Nephron (organoid): ENCODE results near the gene CDH23.

Experiments used
- H3K27ac Mint-ChIP-seq, 3 experiments: 2 replicates each; pipeline ENCODE4 v1.8.0; 2020; ENCODE audit warnings: mixed read lengths in 3 of 3, mild to moderate bottlenecking in 2 of 3, moderate library complexity in 1 of 3
- H3K27me3 Mint-ChIP-seq: 2 replicates; pipeline ENCODE4 v1.8.0; 2021; ENCODE audit warnings: low read depth, mild to moderate bottlenecking, moderate library complexity, mixed read lengths
- H3K36me3 Mint-ChIP-seq: 2 replicates; pipeline ENCODE4 v1.8.0; 2020; ENCODE audit warnings: low read depth, mixed read lengths
- H3K4me1 Mint-ChIP-seq: 2 replicates; pipeline ENCODE4 v1.8.0; 2020; ENCODE audit warnings: mixed read lengths
- H3K4me3 Mint-ChIP-seq, 3 experiments: 2 replicates each; pipeline ENCODE4 v1.8.0; 2020; ENCODE audit warnings: mild to moderate bottlenecking in 3 of 3, mixed read lengths in 3 of 3, moderate library complexity in 2 of 3
- H3K9me3 Mint-ChIP-seq: 2 replicates; pipeline ENCODE4 v1.8.0; 2020; ENCODE audit warnings: mixed read lengths
- CTCF ChIP-seq, 3 experiments: fragments of 200-600 bp; sonication (generic); IDR thresholded peaks; one replicate each; pipeline ENCODE4 v1.5.0; 2021; ENCODE audit warnings: antibody characterized with exemption in 3 of 3; ENCODE audit not compliant: unreplicated experiment in 3 of 3

Gene CDH23

GRCh38 chr10:71539442-71540118, 142.9 kb downstream of the CDH23 start:
- TF ChIP-seq CTCF (IDR thresholded peaks at IDR 0.05; ENCODE audit: unreplicated experiment in 3 of 3) = no peak
- Mint-ChIP-seq H3K27ac (no peak overlapping the region), H3K9me3 (no peaks in the 10 kb centered on the region)

GRCh38 chr10:71542478-71542877, 145.8 kb downstream of the CDH23 start:
- no peak overlapping the region for H3K4me3 Mint-ChIP-seq
- no peak for TF ChIP-seq CTCF (IDR thresholded peaks at IDR 0.05; ENCODE audit: unreplicated experiment in 3 of 3)
- peaks cover 26% of the 10 kb centered on the region for H3K4me1 Mint-ChIP-seq
- peaks cover 16% of the 10 kb centered on the region for H3K27me3 Mint-ChIP-seq
- H3K36me3 Mint-ChIP-seq = no peaks in the 10 kb centered on the region
- no peaks in the 10 kb centered on the region for H3K9me3 Mint-ChIP-seq
- H3K27ac Mint-ChIP-seq = no peak overlapping the region

More at GRCh38 chr10:71539442-71540118, 142.9 kb downstream of the CDH23 start:
- peaks cover 16% of the 10 kb centered on the region for H3K27me3 Mint-ChIP-seq
- H3K36me3 Mint-ChIP-seq = no peaks in the 10 kb centered on the region
- peaks cover 30% of the 10 kb centered on the region for H3K4me1 Mint-ChIP-seq
- H3K4me3 Mint-ChIP-seq = no peak overlapping the region

- Mint-ChIP-seq H3K36me3 (no peaks in the 10 kb centered on the region), H3K27me3 (peaks cover 16% of the 10 kb centered on the region), H3K9me3 (no peaks in the 10 kb centered on the region), H3K4me3 (no peak overlapping the region), H3K27ac (peak overlapping the region in 2 of 3 experiments; percentile 35 to 48), H3K4me1 (peaks cover 21% of the 10 kb centered on the region)
- no peak for TF ChIP-seq CTCF (IDR thresholded peaks at IDR 0.05; ENCODE audit: unreplicated experiment in 3 of 3)
Observed at GRCh38 chr10:71543608-71544170, 147.0 kb downstream of the CDH23 start.

- peak overlapping the region in 2 of 3 experiments; percentile 8 to 35 for H3K27ac Mint-ChIP-seq
- peaks cover 26% of the 10 kb centered on the region for H3K4me1 Mint-ChIP-seq
- no peaks in the 10 kb centered on the region for H3K36me3 Mint-ChIP-seq
- no peak overlapping the region for H3K4me3 Mint-ChIP-seq
- no peak for TF ChIP-seq CTCF (IDR thresholded peaks at IDR 0.05; ENCODE audit: unreplicated experiment in 3 of 3)
- peaks cover 13% of the 10 kb centered on the region for H3K27me3 Mint-ChIP-seq
- no peaks in the 10 kb centered on the region for H3K9me3 Mint-ChIP-seq
Observed at GRCh38 chr10:71545001-71545400, 148.3 kb downstream of the CDH23 start.

- Mint-ChIP-seq H3K27me3 (peaks cover 13% of the 10 kb centered on the region), H3K36me3 (no peaks in the 10 kb centered on the region), H3K4me1 (peaks cover 37% of the 10 kb centered on the region), H3K4me3 (no peak overlapping the region), H3K9me3 (no peaks in the 10 kb centered on the region), H3K27ac (no peak overlapping the region)
- TF ChIP-seq CTCF (IDR thresholded peaks at IDR 0.05; ENCODE audit: unreplicated experiment in 3 of 3) = no peak
Observed at GRCh38 chr10:71546220-71546619, 149.5 kb downstream of the CDH23 start.

GRCh38 chr10:71547312-71547711, 150.6 kb downstream of the CDH23 start:
- Mint-ChIP-seq H3K9me3 (no peaks in the 10 kb centered on the region), H3K27me3 (peaks cover 13% of the 10 kb centered on the region), H3K4me1 (peaks cover 37% of the 10 kb centered on the region), H3K36me3 (no peaks in the 10 kb centered on the region), H3K27ac (no peak overlapping the region), H3K4me3 (no peak overlapping the region)
- no peak for TF ChIP-seq CTCF (IDR thresholded peaks at IDR 0.05; ENCODE audit: unreplicated experiment in 3 of 3)
